GM10248 (cell line): Measurements from ENCODE around the gene RAD51B.

ENCODE experiments used
- CTCF ChIA-PET: fragments of 300-600 bp; sonication (Branson Sonifier 250); formaldehyde crosslinking; extraction: SDS; loops from one replicate; lab custom pipeline; 2021; ENCODE audit warnings: antibody characterized with exemption; lab: Yijun Ruan, JAX
- POLR2A ChIA-PET: fragments of 350-650 bp; sonication (Branson Sonifier 250); formaldehyde crosslinking; extraction: SDS; loops from one replicate; lab custom pipeline; 2020; ENCODE audit warnings: antibody characterized with exemption; lab: Yijun Ruan, JAX
- DNase-seq: peaks from one replicate; pipeline ENCODE4 v3.0.0; 2012; ENCODE audit errors: extremely low spot score
- TF ChIP-seq, protein P1 (sequence below): IDR thresholded peaks from 2 replicates; pipeline ENCODE4 v1.5.1; 2012; ENCODE audit warnings: mild to moderate bottlenecking, low read depth; ENCODE audit errors: extremely low read depth, missing control alignments, control extremely low read depth

RAD51B gene

DNA sequence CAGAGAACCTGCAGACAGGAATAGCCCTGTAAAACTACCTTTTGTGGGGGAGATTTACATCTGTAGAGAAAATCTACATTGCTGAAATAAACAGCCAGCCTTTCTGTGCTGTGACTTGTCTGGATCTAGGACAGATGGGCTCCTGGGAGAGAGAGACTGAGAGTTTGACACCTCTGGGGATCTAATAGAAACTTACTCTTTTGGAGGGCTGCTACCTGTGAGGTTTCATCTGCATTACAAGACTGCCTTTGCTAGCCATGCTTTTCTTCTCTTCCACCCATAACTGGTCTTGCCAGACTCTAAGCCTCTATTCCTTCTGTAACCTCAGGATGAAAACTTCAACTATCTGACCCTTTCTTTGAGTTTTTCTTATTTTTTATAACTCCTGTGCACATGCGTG lies 520.7 kb downstream of the RAD51B start:
- ChIA-PET POLR2A (no interaction called here), CTCF (no interaction called here)
- no peak for DNase-seq
- TF ChIP-seq, protein P1, sequence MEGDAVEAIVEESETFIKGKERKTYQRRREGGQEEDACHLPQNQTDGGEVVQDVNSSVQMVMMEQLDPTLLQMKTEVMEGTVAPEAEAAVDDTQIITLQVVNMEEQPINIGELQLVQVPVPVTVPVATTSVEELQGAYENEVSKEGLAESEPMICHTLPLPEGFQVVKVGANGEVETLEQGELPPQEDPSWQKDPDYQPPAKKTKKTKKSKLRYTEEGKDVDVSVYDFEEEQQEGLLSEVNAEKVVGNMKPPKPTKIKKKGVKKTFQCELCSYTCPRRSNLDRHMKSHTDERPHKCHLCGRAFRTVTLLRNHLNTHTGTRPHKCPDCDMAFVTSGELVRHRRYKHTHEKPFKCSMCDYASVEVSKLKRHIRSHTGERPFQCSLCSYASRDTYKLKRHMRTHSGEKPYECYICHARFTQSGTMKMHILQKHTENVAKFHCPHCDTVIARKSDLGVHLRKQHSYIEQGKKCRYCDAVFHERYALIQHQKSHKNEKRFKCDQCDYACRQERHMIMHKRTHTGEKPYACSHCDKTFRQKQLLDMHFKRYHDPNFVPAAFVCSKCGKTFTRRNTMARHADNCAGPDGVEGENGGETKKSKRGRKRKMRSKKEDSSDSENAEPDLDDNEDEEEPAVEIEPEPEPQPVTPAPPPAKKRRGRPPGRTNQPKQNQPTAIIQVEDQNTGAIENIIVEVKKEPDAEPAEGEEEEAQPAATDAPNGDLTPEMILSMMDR, result no peak

DNA sequence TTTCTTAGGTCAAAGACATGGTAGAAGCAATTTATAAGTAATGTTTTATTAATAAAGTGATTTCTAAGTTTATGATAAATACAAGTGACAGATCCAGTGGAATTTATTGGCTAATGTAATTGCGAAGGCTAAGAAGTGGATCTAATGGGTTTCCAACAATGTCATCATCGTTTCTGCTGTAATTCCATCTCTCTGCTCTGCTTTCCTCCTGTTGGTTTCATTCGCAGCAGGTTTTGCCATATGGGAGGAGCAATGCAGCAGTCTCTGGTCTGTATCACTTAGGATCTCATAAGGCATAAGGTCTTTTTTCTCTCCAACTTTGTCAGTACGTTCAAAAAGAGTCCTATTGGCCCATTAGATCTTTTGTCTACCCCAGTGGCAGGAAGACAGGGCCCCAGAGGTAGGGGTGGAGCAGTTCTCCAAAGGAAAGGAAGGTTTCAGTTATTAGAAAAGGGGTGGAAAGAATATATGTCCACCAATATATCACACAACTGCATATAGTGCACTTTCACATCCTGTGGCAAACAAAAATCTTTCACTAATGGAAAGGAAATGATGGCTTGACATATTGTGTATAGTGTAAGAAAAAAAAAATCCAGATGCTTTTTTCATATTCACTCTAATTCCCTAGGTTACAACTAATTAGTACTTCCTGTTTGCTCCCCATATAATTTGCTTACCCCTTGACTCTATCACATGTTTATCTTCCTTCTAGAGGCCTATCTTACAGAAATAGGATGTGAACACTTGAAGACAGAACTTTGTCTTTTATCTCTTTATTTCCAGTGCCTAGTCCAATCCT lies 522.0 kb downstream of the RAD51B start:
- ChIA-PET POLR2A (no interaction called here), CTCF (interaction anchor here (0.7 kb wide), 1 partner anchor 36 kb away, joined by 3 read pairs; no protein-coding TSS in a partner anchor)
- no peak for DNase-seq
- TF ChIP-seq, protein P1, result no peak

DNA sequence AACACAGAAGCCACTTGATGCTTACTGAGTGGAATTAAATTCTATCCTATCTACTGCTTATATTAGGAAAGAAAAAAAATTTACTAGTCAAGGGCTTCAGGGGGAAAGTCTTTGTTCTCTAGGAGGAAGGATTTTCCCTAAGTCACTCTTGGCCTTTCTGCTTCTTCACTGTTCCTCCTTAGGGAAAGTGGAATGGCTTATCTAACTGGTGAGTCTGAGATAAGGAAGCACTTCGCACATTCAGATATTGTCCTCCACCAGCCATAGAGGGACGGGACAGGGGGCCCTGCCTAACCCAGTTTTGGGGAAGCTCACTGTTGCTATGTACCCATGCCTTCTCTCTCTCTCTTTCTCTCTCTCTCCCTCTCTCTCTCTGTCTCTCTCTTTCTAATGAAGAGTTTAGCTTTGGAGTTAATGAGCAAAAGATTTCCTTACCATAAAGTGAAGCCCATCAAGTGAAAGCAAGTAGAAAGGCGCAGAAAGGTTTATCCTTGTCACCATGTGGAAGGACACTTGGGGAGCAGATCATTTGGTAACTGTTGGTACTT lies 522.7 kb downstream of the RAD51B start:
- DNase-seq, result no peak
- TF ChIP-seq, protein P1, result no peak
- POLR2A ChIA-PET, result no interaction called here
- CTCF ChIA-PET, result no interaction called here

DNA sequence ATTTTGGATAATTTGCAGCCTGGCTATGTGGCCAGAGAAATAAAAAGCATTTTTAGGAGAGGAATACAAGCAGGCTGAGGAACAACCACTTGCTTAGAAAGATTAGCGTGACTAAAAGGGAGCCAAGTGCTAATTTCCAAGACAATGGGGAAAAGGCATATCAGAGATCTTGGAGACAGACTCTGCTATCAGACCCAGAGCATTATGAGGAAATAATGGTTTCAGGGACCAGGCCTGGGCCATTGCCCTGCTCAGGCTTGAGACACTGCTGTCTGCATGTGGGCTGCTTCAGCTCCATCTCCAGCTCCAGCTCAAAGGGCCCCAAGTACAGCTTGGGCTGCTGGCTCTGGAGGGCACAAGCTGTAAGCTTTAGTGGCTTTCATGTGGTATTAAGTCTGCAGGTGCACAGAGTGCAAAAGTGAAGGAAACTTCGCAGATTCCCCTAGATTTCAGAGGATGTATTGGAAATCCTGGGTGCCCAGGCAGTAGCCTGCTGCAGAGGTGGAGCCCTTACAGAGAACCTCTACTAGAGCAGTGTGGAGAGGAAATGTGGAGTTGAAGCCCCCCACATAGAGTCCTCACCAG lies 524.0 kb downstream of the RAD51B start:
- DNase-seq, result no peak
- POLR2A ChIA-PET, result no interaction called here
- TF ChIP-seq, protein P1, result no peak

DNA sequence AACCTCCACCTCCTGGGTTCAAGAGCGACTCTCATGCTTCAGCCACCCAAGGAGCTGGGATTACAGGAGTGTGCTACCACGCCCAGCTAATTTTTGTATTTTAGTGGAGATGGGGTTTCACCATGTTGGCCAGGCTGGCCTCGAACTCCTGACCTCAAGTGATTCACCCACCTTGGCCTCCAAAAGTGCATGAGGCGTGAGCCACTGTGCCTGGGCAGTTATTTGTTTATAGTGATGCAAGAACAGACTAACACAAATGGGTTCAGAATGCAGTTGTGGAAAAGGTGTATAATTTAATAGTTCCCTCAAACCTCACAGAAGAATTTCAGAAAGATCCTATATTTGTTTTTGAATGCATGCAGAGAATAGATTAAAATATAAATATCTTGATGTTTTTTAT lies 526.2 kb downstream of the RAD51B start:
- TF ChIP-seq, protein P1, result no peak
- POLR2A ChIA-PET, result interaction anchor here (0.6 kb wide), 2 partner anchors 13 to 60 kb away, joined by 3 to 4 read pairs; no protein-coding TSS in a partner anchor
- CTCF ChIA-PET, result no interaction called here
- no peak for DNase-seq

More for the DNA sequence above, 524.0 kb downstream of the RAD51B start:
- CTCF ChIA-PET, result no interaction called here

DNA sequence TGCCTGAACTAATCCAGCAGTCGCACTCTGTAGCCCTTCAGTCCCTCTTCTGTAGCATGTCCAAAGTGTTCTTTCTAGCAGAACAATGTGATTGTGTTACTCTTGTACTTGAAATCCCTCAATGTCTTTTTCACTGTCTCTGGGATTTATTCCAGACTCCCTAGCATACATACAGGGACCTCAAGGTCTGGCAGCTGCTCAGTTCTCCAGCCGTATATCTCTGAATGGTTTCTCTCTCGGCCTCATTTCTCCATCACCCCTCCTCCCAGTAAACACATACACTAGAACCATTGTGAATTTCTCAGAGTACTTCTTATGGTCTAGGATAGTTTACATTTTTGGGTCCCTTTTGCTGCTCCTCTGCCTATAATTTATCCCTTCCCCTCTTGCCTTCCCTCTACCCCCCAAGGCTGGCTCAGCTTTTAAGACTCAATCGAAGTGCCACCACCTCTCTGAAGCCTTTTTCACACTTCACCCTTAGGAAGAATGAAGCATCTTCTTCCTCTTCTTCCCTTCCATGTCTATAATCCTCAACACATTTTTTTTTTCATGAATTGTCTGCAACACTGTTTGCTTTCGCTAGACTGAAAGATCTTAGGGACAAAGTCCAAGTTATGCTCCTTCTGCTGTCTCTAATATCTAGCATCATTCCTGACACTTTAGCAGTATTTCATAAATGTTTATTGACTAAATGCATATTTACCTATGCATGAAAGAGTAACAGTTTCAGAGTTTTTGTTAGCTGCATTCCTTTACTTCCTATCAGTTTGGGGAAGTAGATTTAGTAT lies 527.2 kb downstream of the RAD51B start:
- ChIA-PET CTCF (interaction anchor here (1.1 kb wide), 1 partner anchor 28 kb away, joined by 3 read pairs; no protein-coding TSS in a partner anchor), POLR2A (no interaction called here)
- no peak for DNase-seq
- TF ChIP-seq, protein P1, result no peak
